Activated naive CD8-positive, alpha-beta T cell (primary cell): ENCODE measurements around the gene ADAM12.

Experiments used
- H3K27ac Mint-ChIP-seq: one replicate; pipeline ENCODE4 v1.8.0; 2021; ENCODE audit warnings: mixed read lengths
- H3K27me3 Mint-ChIP-seq: one replicate; pipeline ENCODE4 v1.8.0; 2021; ENCODE audit warnings: mixed read lengths
- H3K36me3 Mint-ChIP-seq: one replicate; pipeline ENCODE4 v1.8.0; 2021; ENCODE audit warnings: mixed read lengths
- H3K4me1 Mint-ChIP-seq: one replicate; pipeline ENCODE4 v1.8.0; 2021; ENCODE audit warnings: low read depth, mixed read lengths
- H3K4me3 Mint-ChIP-seq: one replicate; pipeline ENCODE4 v1.8.0; 2021; ENCODE audit warnings: mild to moderate bottlenecking, mixed read lengths
- H3K9me3 Mint-ChIP-seq: one replicate; pipeline ENCODE4 v1.8.0; 2021; ENCODE audit warnings: low read depth, mixed read lengths

Gene ADAM12

DNA sequence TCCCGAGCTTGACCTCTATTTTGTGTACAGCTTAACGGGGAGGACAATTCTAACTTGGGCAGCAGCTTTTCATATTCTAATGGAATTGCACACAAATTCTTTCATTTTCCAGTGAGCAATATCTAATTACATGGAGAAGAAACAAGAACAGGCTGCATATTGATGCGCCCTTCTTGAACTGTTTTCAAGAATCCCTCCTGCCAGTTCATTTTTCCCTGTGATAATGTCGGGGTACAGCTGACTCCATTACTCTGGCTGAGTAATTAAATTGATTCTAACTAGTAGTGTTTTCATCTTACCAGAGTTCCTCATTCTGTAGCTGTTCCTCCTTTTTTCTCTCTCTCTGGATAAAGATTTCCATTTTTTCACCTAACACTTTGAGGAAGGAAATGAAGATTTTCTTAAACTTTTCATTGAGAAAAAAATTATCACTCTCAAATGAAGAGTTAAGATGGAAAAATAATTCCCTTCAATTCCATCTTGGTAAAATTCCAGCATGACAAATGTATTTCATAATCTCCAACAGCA, 301.1 kb downstream of the ADAM12 start:
- H3K4me1 Mint-ChIP-seq = no peaks in the 10 kb centered on the region
- H3K27ac Mint-ChIP-seq = no peak overlapping the region
- H3K9me3 Mint-ChIP-seq = no peaks in the 10 kb centered on the region
- H3K4me3 Mint-ChIP-seq = no peak overlapping the region
- no peaks in the 10 kb centered on the region for H3K36me3 Mint-ChIP-seq
- peaks cover 5% of the 10 kb centered on the region for H3K27me3 Mint-ChIP-seq

GRCh38 chr10:126085806-126086205, 302.5 kb downstream of the ADAM12 start:
- Mint-ChIP-seq H3K4me1 (no peaks in the 10 kb centered on the region), H3K36me3 (no peaks in the 10 kb centered on the region), H3K27me3 (peaks cover 5% of the 10 kb centered on the region), H3K27ac (no peak overlapping the region), H3K4me3 (no peak overlapping the region), H3K9me3 (no peaks in the 10 kb centered on the region)

GRCh38 chr10:126084369-126084768, 303.9 kb downstream of the ADAM12 start:
- Mint-ChIP-seq H3K36me3 (no peaks in the 10 kb centered on the region), H3K27me3 (peaks cover 7% of the 10 kb centered on the region), H3K9me3 (no peaks in the 10 kb centered on the region), H3K27ac (no peak overlapping the region), H3K4me1 (no peaks in the 10 kb centered on the region), H3K4me3 (no peak overlapping the region)

GRCh38 chr10:126083009-126083408, 305.3 kb downstream of the ADAM12 start:
- no peak overlapping the region for H3K4me3 Mint-ChIP-seq
- H3K36me3 Mint-ChIP-seq = no peaks in the 10 kb centered on the region
- no peaks in the 10 kb centered on the region for H3K9me3 Mint-ChIP-seq
- no peaks in the 10 kb centered on the region for H3K4me1 Mint-ChIP-seq
- peaks cover 8% of the 10 kb centered on the region for H3K27me3 Mint-ChIP-seq
- no peak overlapping the region for H3K27ac Mint-ChIP-seq

- H3K4me1 Mint-ChIP-seq = no peaks in the 10 kb centered on the region
- H3K27me3 Mint-ChIP-seq = peaks cover 8% of the 10 kb centered on the region
- no peaks in the 10 kb centered on the region for H3K36me3 Mint-ChIP-seq
- no peaks in the 10 kb centered on the region for H3K9me3 Mint-ChIP-seq
- no peak overlapping the region for H3K27ac Mint-ChIP-seq
- no peak overlapping the region for H3K4me3 Mint-ChIP-seq
Observed at GRCh38 chr10:126081841-126082466, 306.3 kb downstream of the ADAM12 start.

DNA sequence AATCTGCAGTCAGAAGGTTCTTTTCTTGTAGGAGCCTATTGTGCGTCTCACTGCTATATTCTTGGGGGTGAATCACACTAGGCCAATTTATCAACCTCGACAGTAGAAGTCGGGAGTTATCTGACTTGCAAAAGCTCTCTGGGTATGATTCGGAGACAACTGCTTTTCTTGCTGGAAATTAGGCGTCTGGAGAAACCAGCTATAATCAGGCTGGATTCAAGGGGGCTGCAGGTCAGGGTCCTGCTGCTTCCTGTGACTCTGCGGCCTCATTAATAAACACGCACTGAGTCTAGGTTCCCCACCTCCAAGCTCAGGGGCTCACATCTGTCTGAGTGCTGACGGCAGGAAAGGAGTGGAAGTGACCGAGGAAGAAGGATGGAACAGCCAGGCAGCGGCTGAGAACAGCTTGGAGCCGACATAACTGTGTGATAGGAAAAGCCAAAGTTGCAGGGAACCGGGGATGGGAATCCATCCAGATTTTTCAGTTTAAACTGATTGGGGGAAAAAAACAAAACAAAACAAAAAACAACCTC, 307.3 kb downstream of the ADAM12 start:
- Mint-ChIP-seq H3K9me3 (no peaks in the 10 kb centered on the region), H3K36me3 (no peaks in the 10 kb centered on the region), H3K4me1 (no peaks in the 10 kb centered on the region), H3K27me3 (peaks cover 8% of the 10 kb centered on the region), H3K4me3 (no peak overlapping the region), H3K27ac (no peak overlapping the region)

DNA sequence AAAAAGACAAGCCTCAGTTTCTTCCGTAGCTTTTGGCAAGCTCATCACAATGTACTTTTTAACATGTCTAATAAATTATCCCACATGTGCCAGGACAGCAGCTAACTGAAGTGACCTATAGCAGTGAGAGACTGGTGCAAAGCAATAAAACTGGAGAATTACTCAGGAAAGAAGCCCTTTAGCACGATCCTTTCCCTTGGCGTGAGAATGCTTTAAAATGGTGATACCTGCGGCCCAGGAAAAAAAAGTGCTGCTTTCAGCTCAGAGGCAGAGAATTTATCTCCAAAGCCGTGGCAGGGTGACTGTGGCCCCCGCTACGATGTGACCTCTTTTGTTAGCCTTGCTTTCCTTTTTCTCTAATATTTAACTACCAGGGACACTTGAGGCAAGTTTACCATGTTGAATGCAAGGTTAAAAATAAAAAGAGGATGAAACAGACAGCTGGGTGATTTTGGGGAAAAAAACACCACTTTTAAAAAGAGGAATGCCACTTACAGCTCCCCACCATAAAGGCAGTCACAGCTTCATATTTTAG, 307.9 kb downstream of the ADAM12 start:
- Mint-ChIP-seq H3K4me1 (no peaks in the 10 kb centered on the region), H3K36me3 (no peaks in the 10 kb centered on the region), H3K4me3 (no peak overlapping the region), H3K27ac (no peak overlapping the region), H3K27me3 (peaks cover 4% of the 10 kb centered on the region), H3K9me3 (no peaks in the 10 kb centered on the region)

DNA sequence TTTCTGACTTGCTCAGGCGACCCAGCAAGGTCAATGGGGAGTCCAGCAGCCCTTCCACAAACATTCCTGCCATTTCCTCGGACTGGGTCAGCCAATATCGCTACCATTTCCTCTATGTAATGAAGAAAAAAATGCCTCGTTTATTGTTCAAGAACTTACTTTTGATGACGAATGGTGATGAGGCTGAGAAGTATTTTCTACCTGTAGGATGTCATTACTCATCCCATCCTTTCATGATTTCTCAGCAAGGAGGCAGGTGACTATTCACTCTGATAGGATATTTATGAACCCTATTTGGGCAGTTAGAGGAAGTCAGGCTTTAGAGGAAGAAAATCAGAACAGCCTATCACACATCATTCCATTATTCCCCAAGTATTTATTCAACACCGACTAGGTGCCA, 313.3 kb downstream of the ADAM12 start:
- no peak overlapping the region for H3K27ac Mint-ChIP-seq
- H3K36me3 Mint-ChIP-seq = no peaks in the 10 kb centered on the region
- H3K9me3 Mint-ChIP-seq = no peaks in the 10 kb centered on the region
- H3K4me3 Mint-ChIP-seq = no peak overlapping the region
- peaks cover 5% of the 10 kb centered on the region for H3K27me3 Mint-ChIP-seq
- no peaks in the 10 kb centered on the region for H3K4me1 Mint-ChIP-seq

DNA sequence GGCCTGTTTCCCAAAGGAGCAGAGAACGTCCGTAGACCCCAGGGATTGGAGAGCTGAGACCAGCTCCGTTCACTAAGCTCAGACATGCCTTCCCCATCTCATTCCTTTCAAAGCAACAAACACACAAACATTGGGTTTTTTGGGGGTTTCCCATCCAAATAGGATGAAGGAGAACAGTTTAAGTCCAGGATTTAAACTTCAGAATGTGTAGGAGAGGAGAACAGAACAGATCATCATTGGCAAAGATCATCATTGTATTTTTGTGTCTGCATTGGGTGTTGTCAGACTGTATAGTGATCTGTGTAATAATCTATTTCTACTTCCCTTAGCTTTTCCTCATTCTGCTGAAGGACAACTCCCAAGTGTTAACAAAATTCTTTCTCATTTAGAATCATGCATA, 314.0 kb downstream of the ADAM12 start:
- H3K27ac Mint-ChIP-seq = no peak overlapping the region
- no peak overlapping the region for H3K4me3 Mint-ChIP-seq
- H3K9me3 Mint-ChIP-seq = no peaks in the 10 kb centered on the region
- H3K36me3 Mint-ChIP-seq = no peaks in the 10 kb centered on the region
- H3K4me1 Mint-ChIP-seq = no peaks in the 10 kb centered on the region
- H3K27me3 Mint-ChIP-seq = peaks cover 3% of the 10 kb centered on the region

DNA sequence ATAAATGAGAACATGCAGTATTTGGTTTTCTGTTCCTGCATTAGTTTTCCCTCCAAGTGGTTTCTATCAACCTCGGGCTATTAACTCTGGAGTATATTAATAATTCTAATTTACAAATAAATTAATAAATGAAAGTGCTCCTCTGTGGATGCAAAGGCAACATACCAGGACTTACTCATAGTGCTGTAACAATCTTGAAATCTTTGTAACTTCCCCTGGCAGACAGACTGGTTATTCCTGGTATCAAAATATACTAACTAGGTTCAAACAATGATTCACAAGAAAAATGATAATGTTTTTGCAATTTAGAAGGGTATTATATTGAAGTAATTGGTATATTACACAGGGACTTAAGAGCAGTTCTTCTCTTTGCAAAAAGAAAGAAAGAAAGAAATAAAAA, 314.7 kb downstream of the ADAM12 start:
- H3K36me3 Mint-ChIP-seq = no peaks in the 10 kb centered on the region
- no peaks in the 10 kb centered on the region for H3K4me1 Mint-ChIP-seq
- no peak overlapping the region for H3K4me3 Mint-ChIP-seq
- peaks cover 2% of the 10 kb centered on the region for H3K27me3 Mint-ChIP-seq
- H3K9me3 Mint-ChIP-seq = no peaks in the 10 kb centered on the region
- no peak overlapping the region for H3K27ac Mint-ChIP-seq

DNA sequence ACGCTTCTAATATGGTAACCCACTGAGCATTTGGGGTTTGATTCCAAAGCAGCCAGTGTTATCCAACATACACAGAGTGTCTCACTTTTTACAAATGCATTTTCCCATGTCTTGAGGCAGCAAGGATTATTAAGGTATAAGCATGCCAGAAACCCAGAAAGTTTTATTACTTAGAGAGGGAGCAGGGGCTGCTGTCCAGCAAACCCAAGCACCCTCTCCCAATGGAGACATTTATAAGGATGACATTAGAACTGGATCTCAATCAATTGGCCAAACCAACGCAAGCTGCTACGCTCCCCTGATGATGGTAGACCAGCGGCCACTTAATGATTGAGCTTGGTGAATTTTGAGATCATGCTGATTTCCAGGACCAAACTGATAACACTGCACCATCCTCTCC, 315.7 kb downstream of the ADAM12 start:
- peaks cover 2% of the 10 kb centered on the region for H3K27me3 Mint-ChIP-seq
- no peaks in the 10 kb centered on the region for H3K4me1 Mint-ChIP-seq
- H3K27ac Mint-ChIP-seq = no peak overlapping the region
- no peaks in the 10 kb centered on the region for H3K9me3 Mint-ChIP-seq
- H3K36me3 Mint-ChIP-seq = no peaks in the 10 kb centered on the region
- no peak overlapping the region for H3K4me3 Mint-ChIP-seq

DNA sequence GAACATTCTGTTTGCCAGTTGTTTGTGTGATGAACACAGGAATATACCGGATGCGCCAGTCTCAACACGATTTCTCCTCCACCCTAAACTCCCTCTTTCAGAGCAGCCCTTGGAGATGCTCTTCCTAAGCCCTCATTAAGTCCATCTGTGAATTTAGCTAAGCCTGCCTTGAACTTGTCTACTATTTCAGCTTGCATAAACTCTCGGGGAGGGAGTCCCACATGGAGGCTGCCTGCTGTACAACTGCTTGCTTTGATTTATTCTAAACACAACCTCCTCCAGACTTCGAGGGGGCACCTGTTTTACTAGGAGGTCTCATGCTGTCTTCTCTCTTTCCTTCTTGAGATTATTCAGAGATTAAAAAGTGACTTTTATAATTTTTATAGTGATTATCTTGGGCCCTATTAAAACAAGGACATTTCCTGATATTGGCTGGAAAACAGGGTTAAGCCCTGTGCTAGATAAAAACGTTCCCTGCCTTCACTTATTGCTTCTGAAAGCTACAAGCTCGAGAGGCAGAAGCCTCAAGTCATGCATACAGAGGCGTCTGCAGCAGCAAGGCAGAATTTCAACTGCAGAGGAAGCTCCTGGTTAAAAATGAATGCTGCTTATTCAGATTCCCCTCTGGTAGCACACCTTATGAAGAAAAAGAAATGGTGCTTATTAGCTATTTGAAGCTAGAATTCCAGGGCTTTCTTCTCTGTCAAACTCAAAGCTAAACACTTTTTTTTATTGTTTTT, 317.6 kb downstream of the ADAM12 start:
- Mint-ChIP-seq H3K27ac (no peak overlapping the region), H3K4me1 (no peaks in the 10 kb centered on the region), H3K27me3 (peaks cover 2% of the 10 kb centered on the region), H3K9me3 (no peaks in the 10 kb centered on the region), H3K4me3 (no peak overlapping the region), H3K36me3 (no peaks in the 10 kb centered on the region)

DNA sequence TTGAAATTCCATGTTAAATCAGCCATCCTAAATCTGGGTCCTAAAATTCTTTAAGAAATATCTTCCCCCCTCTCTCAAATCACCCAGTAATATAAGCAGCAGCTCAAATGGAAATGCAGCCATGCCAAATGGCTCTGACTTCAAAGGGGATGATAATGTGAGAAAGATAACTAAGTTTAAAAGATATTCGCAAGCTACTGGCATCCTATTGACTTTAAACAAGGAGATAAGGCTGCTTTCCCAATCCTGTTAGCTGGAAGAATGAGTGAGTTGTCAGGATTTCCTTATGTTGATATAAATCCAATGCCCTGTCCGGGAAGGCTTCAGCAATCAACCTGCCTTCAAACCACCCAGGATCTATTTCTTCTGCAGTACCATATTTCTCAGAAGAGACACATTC, 320.0 kb downstream of the ADAM12 start:
- Mint-ChIP-seq H3K27me3 (no peaks in the 10 kb centered on the region), H3K36me3 (no peaks in the 10 kb centered on the region), H3K4me3 (no peak overlapping the region), H3K27ac (no peak overlapping the region), H3K4me1 (no peaks in the 10 kb centered on the region), H3K9me3 (no peaks in the 10 kb centered on the region)

GRCh38 chr10:126066456-126066855, 321.8 kb downstream of the ADAM12 start:
- H3K4me1 Mint-ChIP-seq = no peaks in the 10 kb centered on the region
- H3K4me3 Mint-ChIP-seq = no peak overlapping the region
- H3K27ac Mint-ChIP-seq = no peak overlapping the region
- no peaks in the 10 kb centered on the region for H3K27me3 Mint-ChIP-seq
- no peaks in the 10 kb centered on the region for H3K36me3 Mint-ChIP-seq
- H3K9me3 Mint-ChIP-seq = no peaks in the 10 kb centered on the region

DNA sequence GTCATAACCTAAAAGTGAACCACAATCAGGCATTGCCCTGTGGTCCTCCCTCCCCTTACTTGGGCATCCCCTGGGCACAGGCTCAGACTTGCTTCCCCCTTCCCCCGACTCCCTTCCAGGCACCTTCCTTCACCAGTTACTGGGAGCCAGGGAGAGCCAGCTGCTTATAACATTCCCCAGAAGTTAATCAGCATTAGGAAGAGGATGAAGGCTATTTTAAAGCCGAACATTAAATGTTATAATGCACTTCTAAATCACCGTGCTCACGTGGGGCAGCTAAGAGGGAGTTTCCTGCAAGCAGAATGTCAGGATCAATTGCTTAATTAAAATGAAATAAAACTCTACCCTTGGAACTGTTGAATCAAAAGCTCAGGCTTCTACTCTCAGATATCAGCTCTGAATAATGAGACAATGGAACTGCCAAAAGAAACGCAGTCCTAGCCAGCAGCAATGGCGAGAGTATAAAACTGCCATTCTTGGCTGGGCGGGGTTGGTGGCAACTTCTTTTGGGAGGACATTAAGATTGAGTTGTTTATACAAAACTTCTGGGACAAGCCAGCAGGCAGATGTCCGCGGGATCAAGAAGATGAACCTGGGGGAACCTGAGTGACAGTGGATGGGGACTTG, 322.4 kb downstream of the ADAM12 start:
- H3K36me3 Mint-ChIP-seq = no peaks in the 10 kb centered on the region
- peaks cover 2% of the 10 kb centered on the region for H3K27me3 Mint-ChIP-seq
- no peaks in the 10 kb centered on the region for H3K4me1 Mint-ChIP-seq
- H3K9me3 Mint-ChIP-seq = no peaks in the 10 kb centered on the region
- H3K4me3 Mint-ChIP-seq = no peak overlapping the region
- H3K27ac Mint-ChIP-seq = no peak overlapping the region
